DOHH2 (cell line): ENCODE measurements around the gene PCSK5.

Experiments used
- CTCF ChIP-seq: fragments of 200-600 bp; sonication (generic); IDR thresholded peaks from one replicate; pipeline ENCODE4 v1.5.1; 2014; ENCODE audit warnings: antibody characterized with exemption, mild to moderate bottlenecking, low read depth, low read length; ENCODE audit not compliant: poor library complexity, severe bottlenecking
- EZH2phosphoT487 ChIP-seq: fragments of 200-600 bp; sonication (generic); IDR thresholded peaks from 2 replicates; pipeline ENCODE4 v1.6.1; 2017; ENCODE audit warnings: borderline replicate concordance, mild to moderate bottlenecking, antibody characterized with exemption, low read length, moderate library complexity, mixed read lengths

GRCh38 chr9:75891277-75891741 is 836 bp downstream of the PCSK5 start:
- TF ChIP-seq CTCF (no peak), EZH2phosphoT487 (no peak)
